ENCODE measurements around the gene PLEKHG4. TPM values are rescaled to one million over a fixed set of nuclear protein-coding genes. Genes with fewer than 3 reads are reported as not detected.

The PLEKHG4 gene
- total and polyA plus RNA-seq, 9 donors, result 7.6 to 13.2 (median 10.1) TPM

DNA sequence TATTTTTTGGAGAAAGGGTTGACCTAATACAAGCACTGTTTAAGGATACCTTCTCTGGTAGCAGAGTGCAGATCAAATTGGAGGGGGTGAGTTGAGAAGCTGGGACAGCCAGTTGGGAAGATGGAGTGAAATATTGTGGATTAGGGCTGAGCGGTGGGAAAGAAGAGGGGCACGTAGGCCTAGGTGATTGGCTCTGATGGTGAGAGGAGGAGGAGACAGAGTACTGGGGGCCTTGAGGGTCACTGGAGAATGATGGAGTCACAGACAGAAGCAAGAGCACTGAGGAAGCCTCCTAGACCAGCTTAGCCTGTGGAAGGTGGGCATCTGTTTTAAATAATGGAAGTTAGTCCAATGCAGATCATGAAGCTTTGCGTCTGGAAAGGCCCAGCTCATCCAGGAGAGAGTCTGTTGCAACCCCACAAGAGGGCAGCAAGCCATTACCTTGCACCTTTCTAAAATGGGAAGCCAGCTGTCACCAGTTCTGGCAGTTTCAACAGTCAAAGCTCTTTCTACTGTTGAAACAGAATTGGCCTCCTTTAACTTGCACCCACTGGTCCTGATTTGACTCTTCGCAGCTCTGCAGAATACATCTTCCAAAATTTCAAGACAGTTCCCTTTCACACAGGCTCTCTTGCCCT, 18.8 kb upstream of the PLEKHG4 start:
- no peaks in the 10 kb centered on the region for H3K9me3 ChIP-seq (replicated peaks; ENCODE audit: control insufficient read depth, low read depth, low read length)
- H3K27me3 ChIP-seq (ENCODE audit: control insufficient read depth, insufficient read depth, low read length), result no peaks in the 10 kb centered on the region
- peak overlapping the region; percentile 62 for H3K27ac ChIP-seq (ENCODE audit: low read length)
- DNase-seq, result peak; percentile 58
- H3K36me3 ChIP-seq (ENCODE audit: control insufficient read depth, insufficient read depth, low read length), result no peaks in the 10 kb centered on the region
- H3K4me1 ChIP-seq (ENCODE audit: control insufficient read depth, insufficient read depth, low read length), result peaks cover 7% of the 10 kb centered on the region
- 50% methylated on average over 4 of the region's 4 CpGs for WGBS (ENCODE audit: insufficient coverage)
- H3K4me3 ChIP-seq (ENCODE audit: low read length), result no peak overlapping the region

DNA sequence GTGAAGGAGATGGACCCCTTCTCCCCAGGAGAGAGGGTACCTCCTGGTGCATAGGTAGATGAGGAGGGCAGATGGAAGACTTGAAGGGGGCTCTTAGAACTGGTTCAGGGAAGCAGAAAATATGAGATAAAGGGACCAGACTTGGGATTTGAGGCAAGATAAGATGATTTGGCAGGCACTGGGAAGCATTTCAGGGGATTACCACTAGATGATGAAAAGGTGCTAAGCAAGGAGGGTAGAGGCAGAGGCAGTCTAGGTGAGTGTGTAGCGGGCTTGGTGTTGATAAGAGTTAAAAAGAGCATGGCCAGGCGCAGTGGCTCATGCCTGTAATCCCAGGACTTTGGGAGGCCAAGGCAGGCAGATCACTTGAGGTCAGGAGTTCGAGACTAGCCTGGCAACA, 16.1 kb upstream of the PLEKHG4 start:
- Histone ChIP-seq H3K27ac (ENCODE audit: low read length) (no peak overlapping the region), H3K4me3 (ENCODE audit: low read length) (no peak overlapping the region), H3K36me3 (ENCODE audit: control insufficient read depth, insufficient read depth, low read length) (no peaks in the 10 kb centered on the region), H3K9me3 (replicated peaks; ENCODE audit: control insufficient read depth, low read depth, low read length) (no peaks in the 10 kb centered on the region), H3K27me3 (ENCODE audit: control insufficient read depth, insufficient read depth, low read length) (no peaks in the 10 kb centered on the region), H3K4me1 (ENCODE audit: control insufficient read depth, insufficient read depth, low read length) (peaks cover 7% of the 10 kb centered on the region)
- WGBS (ENCODE audit: insufficient coverage), result 79% methylated on average over 3 of the region's 3 CpGs
- DNase-seq, result no peak

DNA sequence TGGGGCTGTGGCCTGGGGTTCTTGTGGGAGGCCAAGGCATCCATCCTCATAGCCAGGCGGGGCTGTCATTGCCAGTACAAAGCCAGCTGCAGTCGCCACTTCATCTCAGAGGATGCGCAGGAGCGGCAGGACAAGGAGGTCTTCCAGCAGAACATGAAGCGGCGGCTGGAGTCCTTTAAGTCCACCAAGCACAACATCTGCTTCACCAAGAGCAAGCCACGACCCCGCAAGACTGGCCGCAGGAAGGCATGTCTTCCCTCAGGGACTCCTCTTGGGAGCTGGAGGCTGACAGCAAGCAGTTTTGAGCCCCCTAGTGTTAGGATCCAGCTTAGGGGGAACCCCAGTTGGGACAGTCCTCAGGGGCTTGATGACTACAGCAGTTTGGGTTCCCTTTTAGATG, 15.1 kb upstream of the PLEKHG4 start:
- 72% methylated on average over 7 of the region's 9 CpGs for WGBS (ENCODE audit: insufficient coverage)
- no peaks in the 10 kb centered on the region for H3K27me3 ChIP-seq (ENCODE audit: control insufficient read depth, insufficient read depth, low read length)
- H3K4me1 ChIP-seq (ENCODE audit: control insufficient read depth, insufficient read depth, low read length), result peaks cover 7% of the 10 kb centered on the region
- H3K36me3 ChIP-seq (ENCODE audit: control insufficient read depth, insufficient read depth, low read length), result no peaks in the 10 kb centered on the region
- H3K9me3 ChIP-seq (replicated peaks; ENCODE audit: control insufficient read depth, low read depth, low read length), result no peaks in the 10 kb centered on the region
- H3K4me3 ChIP-seq (ENCODE audit: low read length), result no peak overlapping the region
- no peak for DNase-seq
- no peak overlapping the region for H3K27ac ChIP-seq (ENCODE audit: low read length)

DNA sequence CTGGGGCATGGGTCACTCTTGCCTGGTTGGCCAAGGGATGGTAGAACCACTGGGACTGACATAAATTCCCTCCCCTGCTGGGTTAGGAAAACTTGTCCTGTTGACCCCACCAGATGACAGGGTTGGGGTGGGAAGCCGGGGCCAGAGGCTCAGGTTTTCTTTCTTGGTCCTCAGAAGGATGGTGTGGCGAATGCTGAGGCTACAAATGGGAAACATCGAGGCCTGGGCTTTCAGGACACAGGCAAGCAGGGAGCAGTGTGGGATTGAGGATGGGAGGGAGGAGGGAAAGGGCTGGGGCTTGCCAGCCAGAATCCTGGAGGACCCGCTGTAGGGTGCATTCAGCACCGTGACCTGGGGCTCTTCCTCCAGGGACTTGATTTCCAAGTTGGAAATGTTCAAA, 14.5 kb upstream of the PLEKHG4 start:
- H3K9me3 ChIP-seq (replicated peaks; ENCODE audit: control insufficient read depth, low read depth, low read length), result no peaks in the 10 kb centered on the region
- no peak overlapping the region for H3K27ac ChIP-seq (ENCODE audit: low read length)
- WGBS (ENCODE audit: insufficient coverage), result 87% methylated on average over 5 of the region's 5 CpGs
- no peak overlapping the region for H3K4me3 ChIP-seq (ENCODE audit: low read length)
- H3K36me3 ChIP-seq (ENCODE audit: control insufficient read depth, insufficient read depth, low read length), result no peaks in the 10 kb centered on the region
- peaks cover 10% of the 10 kb centered on the region for H3K4me1 ChIP-seq (ENCODE audit: control insufficient read depth, insufficient read depth, low read length)
- no peaks in the 10 kb centered on the region for H3K27me3 ChIP-seq (ENCODE audit: control insufficient read depth, insufficient read depth, low read length)
- DNase-seq, result no peak

DNA sequence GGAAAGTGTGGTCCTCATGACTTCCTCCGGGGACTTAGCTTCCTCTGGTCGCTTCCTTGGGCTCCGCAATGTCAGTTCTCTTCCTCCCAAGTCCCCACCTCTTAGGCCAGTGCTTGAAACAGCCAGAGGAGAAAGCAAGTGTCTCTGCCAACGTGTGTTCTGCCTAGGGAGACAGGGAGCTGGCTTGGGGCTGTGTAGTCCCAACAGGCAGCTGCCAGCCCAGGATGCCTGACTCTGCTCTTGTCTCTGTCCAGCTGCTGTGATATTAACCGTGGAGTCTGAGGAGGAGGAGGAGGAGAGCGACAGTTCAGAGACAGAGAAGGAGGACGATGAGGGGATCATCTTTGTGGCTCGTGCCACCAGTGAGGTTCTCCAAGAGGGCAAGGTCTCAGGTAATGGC, 13.5 kb upstream of the PLEKHG4 start:
- Histone ChIP-seq H3K36me3 (ENCODE audit: control insufficient read depth, insufficient read depth, low read length) (no peaks in the 10 kb centered on the region), H3K4me3 (ENCODE audit: low read length) (no peak overlapping the region), H3K4me1 (ENCODE audit: control insufficient read depth, insufficient read depth, low read length) (peaks cover 6% of the 10 kb centered on the region), H3K27ac (ENCODE audit: low read length) (no peak overlapping the region), H3K27me3 (ENCODE audit: control insufficient read depth, insufficient read depth, low read length) (no peaks in the 10 kb centered on the region), H3K9me3 (replicated peaks; ENCODE audit: control insufficient read depth, low read depth, low read length) (no peaks in the 10 kb centered on the region)
- no peak for DNase-seq
- WGBS (ENCODE audit: insufficient coverage), result 61% methylated on average over 3 of the region's 8 CpGs

DNA sequence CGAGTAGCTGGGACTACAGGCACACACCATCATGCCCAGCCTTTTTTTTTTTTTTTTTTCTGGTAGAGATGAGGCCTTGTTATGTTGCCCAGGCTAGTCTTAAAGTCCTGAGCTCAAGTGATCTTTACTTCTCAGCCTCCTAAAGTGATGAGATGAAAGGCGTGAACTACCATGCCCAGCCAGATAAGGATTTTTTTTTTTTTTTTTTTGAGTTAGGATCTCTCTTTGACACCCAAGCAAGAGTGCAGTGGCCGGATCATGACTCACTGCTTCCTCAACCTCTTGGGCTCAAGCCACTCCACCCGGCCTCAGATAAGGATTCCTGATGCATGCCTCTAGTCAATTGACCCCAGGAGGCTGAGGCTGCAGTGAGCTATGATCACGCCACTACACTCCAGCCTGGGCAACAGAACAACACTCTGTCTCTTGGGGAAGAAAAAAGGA, 11.2 kb upstream of the PLEKHG4 start:
- 41% methylated on average over 2 of the region's 5 CpGs for WGBS (ENCODE audit: insufficient coverage)
- H3K27ac ChIP-seq (ENCODE audit: low read length), result no peak overlapping the region
- DNase-seq, result no peak
- no peaks in the 10 kb centered on the region for H3K9me3 ChIP-seq (replicated peaks; ENCODE audit: control insufficient read depth, low read depth, low read length)
- H3K27me3 ChIP-seq (ENCODE audit: control insufficient read depth, insufficient read depth, low read length), result no peaks in the 10 kb centered on the region
- H3K4me3 ChIP-seq (ENCODE audit: low read length), result no peak overlapping the region
- H3K36me3 ChIP-seq (ENCODE audit: control insufficient read depth, insufficient read depth, low read length), result no peaks in the 10 kb centered on the region
- H3K4me1 ChIP-seq (ENCODE audit: control insufficient read depth, insufficient read depth, low read length), result peaks cover 3% of the 10 kb centered on the region

DNA sequence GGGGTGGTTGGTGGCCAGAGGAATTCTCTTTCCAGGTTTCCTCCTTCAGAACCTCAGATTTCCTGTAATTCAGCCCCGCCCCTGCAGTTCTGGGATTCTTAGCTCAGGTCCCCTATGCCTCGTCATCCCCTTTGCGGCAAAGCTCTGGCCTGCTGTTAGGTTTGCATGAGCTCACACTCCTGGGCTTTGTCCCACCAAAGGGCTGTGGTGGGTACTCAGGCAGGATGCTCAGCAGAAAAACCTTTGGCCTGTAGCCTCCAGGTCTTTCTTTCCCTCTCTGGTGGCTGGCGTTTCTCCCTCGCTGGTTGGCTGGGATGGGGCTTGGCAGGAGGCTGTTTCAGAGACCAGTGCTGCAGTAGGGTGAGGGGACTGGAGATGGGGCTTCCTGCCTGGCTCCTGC, 9.6 kb upstream of the PLEKHG4 start:
- Histone ChIP-seq H3K27ac (ENCODE audit: low read length) (no peak overlapping the region), H3K9me3 (replicated peaks; ENCODE audit: control insufficient read depth, low read depth, low read length) (no peaks in the 10 kb centered on the region), H3K36me3 (ENCODE audit: control insufficient read depth, insufficient read depth, low read length) (no peaks in the 10 kb centered on the region), H3K4me3 (ENCODE audit: low read length) (no peak overlapping the region), H3K4me1 (ENCODE audit: control insufficient read depth, insufficient read depth, low read length) (peaks cover 3% of the 10 kb centered on the region), H3K27me3 (ENCODE audit: control insufficient read depth, insufficient read depth, low read length) (no peaks in the 10 kb centered on the region)
- DNase-seq, result no peak
- WGBS (ENCODE audit: insufficient coverage), result 18% methylated on average over 3 of the region's 5 CpGs

DNA sequence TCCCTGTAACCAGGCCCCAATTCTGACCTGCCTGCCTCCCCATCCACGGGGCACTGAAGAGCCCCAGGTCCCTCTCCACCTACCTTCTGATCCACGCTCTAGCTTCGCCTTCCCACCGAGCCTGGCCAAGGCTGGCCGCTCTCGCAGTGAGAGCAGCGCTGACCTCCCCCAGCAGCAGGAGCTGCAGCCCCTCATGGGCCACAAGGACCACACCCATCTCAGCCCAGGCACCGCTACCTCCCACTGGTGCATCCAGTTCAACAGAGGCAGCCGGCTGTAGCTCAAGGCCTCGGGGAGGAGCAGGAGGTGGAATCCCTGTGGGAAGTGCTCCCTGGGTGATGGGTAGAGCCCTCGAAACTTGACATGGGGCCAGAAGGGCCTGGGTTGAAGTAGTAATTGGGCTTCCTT, 8.4 kb upstream of the PLEKHG4 start:
- WGBS (ENCODE audit: insufficient coverage), result 79% methylated on average over 2 of the region's 11 CpGs
- no peaks in the 10 kb centered on the region for H3K36me3 ChIP-seq (ENCODE audit: control insufficient read depth, insufficient read depth, low read length)
- no peak for DNase-seq

DNA sequence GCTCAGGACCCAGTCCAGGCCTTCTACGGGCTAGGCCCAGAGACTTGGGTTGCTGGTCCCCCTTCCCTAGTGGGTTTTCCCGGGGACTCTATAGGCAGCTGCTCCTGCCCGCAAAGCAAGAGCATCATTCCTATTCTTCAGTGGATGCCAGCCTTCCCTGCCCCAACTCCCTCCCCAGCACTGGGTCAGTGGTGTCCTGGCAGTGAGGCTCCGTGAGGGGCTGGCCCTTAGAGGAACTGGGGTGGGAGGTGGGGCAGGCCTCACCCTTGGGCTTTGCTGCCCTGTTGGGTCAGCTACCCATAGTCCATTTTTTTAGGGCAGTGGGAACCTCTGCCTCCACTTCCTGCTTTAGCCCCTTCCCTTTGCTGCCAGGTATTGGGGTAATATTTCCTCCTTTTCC, 7.9 kb upstream of the PLEKHG4 start:
- 75% methylated on average over 1 of the region's 4 CpGs for WGBS (ENCODE audit: insufficient coverage)
- no peak for DNase-seq
- H3K36me3 ChIP-seq (ENCODE audit: control insufficient read depth, insufficient read depth, low read length), result peaks cover 2% of the 10 kb centered on the region
- H3K27ac ChIP-seq (ENCODE audit: low read length), result no peak overlapping the region
- no peaks in the 10 kb centered on the region for H3K27me3 ChIP-seq (ENCODE audit: control insufficient read depth, insufficient read depth, low read length)
- H3K9me3 ChIP-seq (replicated peaks; ENCODE audit: control insufficient read depth, low read depth, low read length), result no peaks in the 10 kb centered on the region
- peaks cover 3% of the 10 kb centered on the region for H3K4me1 ChIP-seq (ENCODE audit: control insufficient read depth, insufficient read depth, low read length)
- no peak overlapping the region for H3K4me3 ChIP-seq (ENCODE audit: low read length)

More for the DNA sequence above, 8.4 kb upstream of the PLEKHG4 start:
- Histone ChIP-seq H3K4me3 (ENCODE audit: low read length) (no peak overlapping the region), H3K27ac (ENCODE audit: low read length) (no peak overlapping the region), H3K9me3 (replicated peaks; ENCODE audit: control insufficient read depth, low read depth, low read length) (no peaks in the 10 kb centered on the region), H3K27me3 (ENCODE audit: control insufficient read depth, insufficient read depth, low read length) (no peaks in the 10 kb centered on the region), H3K4me1 (ENCODE audit: control insufficient read depth, insufficient read depth, low read length) (peaks cover 3% of the 10 kb centered on the region)

DNA sequence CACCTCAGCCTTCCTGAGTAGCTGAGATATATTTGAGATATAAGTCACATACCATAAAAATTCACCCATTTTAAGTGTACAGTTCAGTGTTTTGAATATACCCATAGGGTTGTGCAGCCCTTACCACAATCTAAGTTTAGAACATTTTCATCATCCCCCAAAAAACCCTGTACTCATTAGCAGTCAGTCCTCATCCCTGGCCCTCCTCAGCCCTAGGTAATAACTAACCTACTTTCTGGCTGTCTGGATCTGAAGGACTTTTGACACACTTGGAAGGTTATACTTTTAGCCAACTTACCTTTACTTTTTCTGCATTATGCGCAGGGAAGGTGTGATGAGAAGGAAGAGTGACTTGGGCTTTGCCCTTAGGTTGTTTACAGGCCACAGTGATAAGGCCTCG, 4.0 kb upstream of the PLEKHG4 start:
- Histone ChIP-seq H3K4me3 (ENCODE audit: low read length) (no peak overlapping the region), H3K9me3 (replicated peaks; ENCODE audit: control insufficient read depth, low read depth, low read length) (no peaks in the 10 kb centered on the region), H3K27ac (ENCODE audit: low read length) (no peak overlapping the region), H3K27me3 (ENCODE audit: control insufficient read depth, insufficient read depth, low read length) (no peaks in the 10 kb centered on the region), H3K36me3 (ENCODE audit: control insufficient read depth, insufficient read depth, low read length) (peaks cover 7% of the 10 kb centered on the region), H3K4me1 (ENCODE audit: control insufficient read depth, insufficient read depth, low read length) (peaks cover 24% of the 10 kb centered on the region)
- WGBS (ENCODE audit: insufficient coverage), result no CpG with 5 or more reads among the region's 2 CpGs
- no peak for DNase-seq
